HEK293T (cell line): ENCODE data around the gene PDE3A.
"Not testable (repeated sequence)": the region's sequence is repeated elsewhere in the genome, so short reads cannot be mapped to it uniquely, and the experiment has no call there.

Experiments used
- CTBP1 ChIP-seq: fragments of 450-650 bp; IDR thresholded peaks from 2 replicates; pipeline ENCODE4 v1.6.1; 2016; ENCODE audit warnings: borderline replicate concordance
- ELF4 ChIP-seq: fragments of 450-650 bp; IDR thresholded peaks from 2 replicates; pipeline ENCODE4 v1.6.1; 2017; ENCODE audit warnings: antibody characterized with exemption
- FOXA1 ChIP-seq: fragments of 450-650 bp; IDR thresholded peaks from 2 replicates; pipeline ENCODE4 v1.6.1; 2016; ENCODE audit warnings: mild to moderate bottlenecking
- FOXK2 ChIP-seq: fragments of 450-650 bp; IDR thresholded peaks from 2 replicates; pipeline ENCODE4 v1.6.1; 2016; ENCODE audit warnings: mild to moderate bottlenecking
- FOXM1 ChIP-seq: fragments of 450-650 bp; IDR thresholded peaks from 2 replicates; pipeline ENCODE4 v1.6.1; 2017; ENCODE audit warnings: mild to moderate bottlenecking, borderline replicate concordance
- HDGF ChIP-seq: fragments of 450-650 bp; IDR thresholded peaks from 2 replicates; pipeline ENCODE4 v1.6.1; 2017; ENCODE audit warnings: antibody characterized with exemption, borderline replicate concordance
- L3MBTL2 ChIP-seq: fragments of 450-650 bp; conservative IDR thresholded peaks from 2 replicates; pipeline ENCODE4 v1.6.1; 2016; ENCODE audit warnings: mild to moderate bottlenecking
- LEF1 ChIP-seq: fragments of 450-650 bp; IDR thresholded peaks from 2 replicates; pipeline ENCODE4 v1.6.1; 2017; ENCODE audit warnings: mild to moderate bottlenecking, borderline replicate concordance
- NFRKB ChIP-seq: fragments of 450-650 bp; IDR thresholded peaks from 2 replicates; pipeline ENCODE4 v1.6.1; 2016; ENCODE audit warnings: mild to moderate bottlenecking, moderate library complexity
- SUZ12 ChIP-seq: fragments of 450-650 bp; IDR thresholded peaks from 2 replicates; pipeline ENCODE4 v1.6.1; 2016; ENCODE audit warnings: mild to moderate bottlenecking
- TARDBP ChIP-seq: fragments of 450-650 bp; IDR thresholded peaks from 2 replicates; pipeline ENCODE4 v1.6.1; 2016
- ZNF384 ChIP-seq: fragments of 450-650 bp; IDR thresholded peaks from 2 replicates; pipeline ENCODE4 v1.6.1; 2016

GRCh38 chr12:20384836-20385235 lies 16.5 kb downstream of the PDE3A start:
- not testable (repeated sequence) for TF ChIP-seq ZNF384, FOXM1, CTBP1, HDGF, FOXA1, FOXK2, ELF4, LEF1, NFRKB, TARDBP, SUZ12, L3MBTL2
